Lung (tissue), 12 donors: ENCODE data around the gene CLSTN1. TPM values are rescaled to one million over a fixed set of nuclear protein-coding genes. Genes with fewer than 3 reads are reported as not detected.

Experiments used
- ATAC-seq: fragments of 200-7000 bp; cut with Tn5 transposase; one replicate; pipeline ENCODE4 v1.9.1; 2020; ENCODE audit warnings: moderate number of reproducible peaks; ENCODE audit not compliant: insufficient read depth, low FRiP score
- DNase-seq, 3 donors: peaks; one replicate each; pipeline ENCODE4 v3.0.0-alpha.2; 2013 to 2017
- H3K27ac ChIP-seq, 2 donors: one replicate each; pipeline ENCODE4 v1.5.1; 2013; ENCODE audit warnings: mild to moderate bottlenecking in 2 of 2, moderate library complexity in 2 of 2, control low read depth in 1 of 2, inconsistent platforms in 1 of 2, low read depth in 1 of 2, low read length in 1 of 2
- H3K27me3 ChIP-seq, 3 donors: one replicate each; pipeline ENCODE4 v1.5.1; 2013; ENCODE audit warnings: low read length in 2 of 3; ENCODE audit not compliant: control insufficient read depth in 3 of 3, insufficient read depth in 3 of 3
- H3K36me3 ChIP-seq, 4 donors: one replicate each; pipeline ENCODE4 v1.5.1; 2013; ENCODE audit warnings: low read length in 4 of 4, mild to moderate bottlenecking in 1 of 4, moderate library complexity in 1 of 4; ENCODE audit not compliant: control insufficient read depth in 4 of 4, insufficient read depth in 4 of 4
- H3K4me1 ChIP-seq, 5 donors: one replicate each; pipeline ENCODE4 v1.5.1; 2013; ENCODE audit warnings: low read length in 5 of 5, mild to moderate bottlenecking in 2 of 5, moderate library complexity in 1 of 5; ENCODE audit not compliant: control insufficient read depth in 5 of 5, insufficient read depth in 5 of 5
- H3K4me3 ChIP-seq: one replicate; pipeline ENCODE4 v1.5.1; 2013; ENCODE audit warnings: mild to moderate bottlenecking, control low read depth, moderate library complexity
- H3K9ac ChIP-seq, 2 donors: one replicate each; pipeline ENCODE4 v1.5.1; 2013; ENCODE audit warnings: low read length in 2 of 2, control low read depth in 1 of 2; ENCODE audit not compliant: insufficient read depth in 1 of 2
- H3K9me3 ChIP-seq, 4 donors: one replicate each; pipeline ENCODE4 v1.5.1; 2013; ENCODE audit warnings: low read length in 3 of 4, mild to moderate bottlenecking in 1 of 4, moderate library complexity in 1 of 4; ENCODE audit not compliant: control insufficient read depth in 4 of 4, insufficient read depth in 3 of 4
- CTCF ChIP-seq: IDR thresholded peaks from 2 replicates; pipeline ENCODE4 v1.5.1; 2012; ENCODE audit warnings: mild to moderate bottlenecking; ENCODE audit errors: control extremely low read depth, extremely low read depth
- whole genome bisulfite sequencing, 2 donors: extraction: QIAGEN DNeasy Blood & Tissue Kit; methylation state at CpG; one replicate each; pipeline ENCODE4 v1.1.7; 2013; 5-methylcytosine and 5-hydroxymethylcytosine counted together
- polyA plus RNA-seq, 2 donors: library from polyadenylated mRNA; stranded (reverse); fragments of 200-250 nt; gene quantifications; one replicate each; pipeline ENCODE4 v1.2.1, GENCODE V29; 2013
- total RNA-seq, 2 donors: library from RNA; depleted of rRNA in 1 of 2; stranded (reverse); fragments of >200 nt in 1 of 2; gene quantifications; one replicate each; pipeline ENCODE4 v1.2.1, GENCODE V29; 2014 to 2021
- donor health status: control.
- donor health status: control.
- donor health status: Bipolar disorder and iron deficiency.
- donor health status: healthy.
- donor health status: DM: yes; HTN: yes; CAD: no.

Gene CLSTN1
- total and polyA plus RNA-seq, 4 donors = 37.1 to 88.0 (median 61.8) TPM

GRCh38 chr1:9731561-9731960 lies 92.2 kb downstream of the CLSTN1 start:
- no peak for DNase-seq

DNA sequence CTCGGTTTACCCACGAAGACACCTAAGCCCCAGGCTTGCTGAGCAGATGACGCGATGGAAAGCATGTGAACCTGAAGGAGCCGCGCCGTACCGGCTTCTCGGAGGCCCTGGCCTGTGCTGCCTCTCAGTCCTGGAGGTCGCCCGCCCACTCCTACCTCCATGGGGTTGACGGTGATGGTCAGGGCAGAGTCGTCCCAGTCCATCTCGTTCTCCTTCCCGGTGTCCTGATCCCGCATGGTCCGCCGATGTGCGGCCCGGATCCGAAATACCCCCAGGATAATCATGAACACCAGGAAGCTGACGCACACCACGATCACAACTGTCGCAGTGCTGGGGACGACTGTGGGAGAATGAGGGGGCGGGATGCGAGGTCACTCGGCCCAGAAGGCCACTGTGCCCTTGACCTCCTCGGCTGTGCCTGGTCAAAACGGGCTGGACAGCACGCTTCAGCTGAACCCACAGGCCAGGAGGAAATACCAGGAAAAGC lies 92.7 kb downstream of the CLSTN1 start:
- H3K9ac ChIP-seq = no peak overlapping the region
- H3K9me3 ChIP-seq = no peaks in the 10 kb centered on the region
- peaks cover 23 to 69% (median 36%) of the 10 kb centered on the region in 4 donors for H3K36me3 ChIP-seq
- no peak overlapping the region for H3K4me3 ChIP-seq
- no peaks in the 10 kb centered on the region for H3K4me1 ChIP-seq
- ATAC-seq (no peak), DNase-seq (no peak)
- H3K27me3 ChIP-seq = no peaks in the 10 kb centered on the region
- TF ChIP-seq CTCF = no peak
- H3K27ac ChIP-seq = peak overlapping the region in 1 of 2 donors; percentile 11
- 96 to 97% methylated on average over 31 of the region's 31 CpGs for WGBS, 2 donors

More at GRCh38 chr1:9731561-9731960, 92.2 kb downstream of the CLSTN1 start:
- Histone ChIP-seq H3K4me1 (no peaks in the 10 kb centered on the region), H3K27ac (no peak overlapping the region), H3K27me3 (no peaks in the 10 kb centered on the region), H3K9ac (no peak overlapping the region), H3K4me3 (no peak overlapping the region), H3K36me3 (peaks cover 23 to 71% (median 37%) of the 10 kb centered on the region in 4 donors), H3K9me3 (no peaks in the 10 kb centered on the region)
- WGBS, 2 donors = 95 to 96% methylated on average over 18 of the region's 18 CpGs
- no peak for ATAC-seq
- TF ChIP-seq CTCF = no peak

DNA sequence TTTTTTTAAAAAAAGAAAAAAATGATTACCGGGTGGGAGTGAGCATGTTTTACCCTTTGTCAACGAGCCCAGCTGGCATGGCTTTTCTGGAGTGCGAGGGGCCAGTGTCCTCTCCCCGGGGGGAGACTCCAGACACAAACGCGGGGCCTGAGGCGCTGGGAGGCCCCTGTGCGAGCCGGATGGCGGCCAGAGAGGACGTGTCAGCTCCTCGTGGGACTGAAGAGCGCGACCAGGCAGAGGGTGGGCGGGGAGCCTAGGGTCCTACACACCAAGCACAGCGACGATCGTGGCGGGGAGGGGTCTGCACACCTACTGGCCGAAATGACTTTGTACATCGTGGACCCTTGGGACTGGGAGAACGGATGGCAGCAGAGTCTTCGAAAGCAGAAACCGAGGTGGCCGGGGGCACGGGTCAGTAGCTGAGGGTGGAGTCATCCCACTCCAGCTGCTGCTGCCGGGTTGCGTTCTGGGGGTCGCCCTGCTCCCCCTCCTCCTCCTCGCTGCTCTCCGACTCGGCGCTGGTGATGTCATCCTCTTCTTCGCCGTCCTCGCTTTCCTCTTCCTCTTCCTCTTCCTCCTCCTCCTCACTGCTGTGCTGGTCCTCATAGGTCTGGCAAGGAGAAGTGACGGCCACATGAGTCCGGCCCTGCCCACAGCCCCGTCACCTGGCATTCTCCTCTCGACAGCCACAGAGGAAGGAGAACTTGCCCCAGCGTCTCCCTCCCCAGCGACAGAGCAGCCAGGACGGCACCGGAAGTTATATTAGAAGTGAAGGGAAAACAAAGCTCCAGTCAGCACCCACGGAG lies 93.5 kb downstream of the CLSTN1 start:
- H3K27me3 ChIP-seq = no peaks in the 10 kb centered on the region
- no peaks in the 10 kb centered on the region for H3K9me3 ChIP-seq
- TF ChIP-seq CTCF = no peak
- H3K4me3 ChIP-seq = no peak overlapping the region
- DNase-seq (no peak), ATAC-seq (peak; percentile 43)
- H3K9ac ChIP-seq = no peak overlapping the region
- peaks cover 23 to 63% (median 32%) of the 10 kb centered on the region in 4 donors for H3K36me3 ChIP-seq
- no peak overlapping the region for H3K27ac ChIP-seq
- H3K4me1 ChIP-seq = no peaks in the 10 kb centered on the region
- 70 to 80% methylated on average over 45 of the region's 45 CpGs for WGBS, 2 donors
